AG09309 (cell line): Measurements from ENCODE around the gene VPS8.

Source experiments
- DNase-seq: peaks from one replicate; pipeline ENCODE4 v3.0.0-alpha.2; 2010; ENCODE audit warnings: low read depth
- H3K4me3 ChIP-seq: 2 replicates; pipeline ENCODE4 v1.5.1; 2011; ENCODE audit warnings: mild to moderate bottlenecking, low read depth, low read length, moderate library complexity; ENCODE audit not compliant: control insufficient read depth
- TF ChIP-seq, protein P1 (sequence below): IDR thresholded peaks from 2 replicates; pipeline ENCODE4 v1.5.1; 2011; ENCODE audit warnings: mild to moderate bottlenecking, low read depth, low read length, inconsistent platforms; ENCODE audit not compliant: insufficient read depth, control insufficient read depth; ENCODE audit errors: missing control alignments

VPS8 gene

DNA sequence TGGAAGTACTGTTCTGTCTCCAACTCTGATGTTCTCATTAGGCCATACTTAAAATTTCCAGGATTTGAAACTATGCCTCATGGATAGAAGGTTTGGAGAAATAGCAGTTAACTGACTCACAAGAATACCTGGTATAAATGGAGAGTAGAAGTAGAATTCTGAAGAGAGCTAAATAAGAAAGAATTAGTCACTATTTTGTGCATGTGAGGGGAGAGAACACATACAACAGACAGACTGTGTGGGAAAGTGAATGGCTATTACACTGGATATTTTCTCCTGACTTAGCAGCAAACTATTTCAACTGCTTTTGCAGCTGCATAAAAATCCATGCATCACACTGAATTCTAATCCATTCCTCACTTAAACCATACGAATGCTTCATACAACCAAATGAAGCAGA lies 269.6 kb downstream of the VPS8 start:
- H3K4me3 ChIP-seq: no peak overlapping the region
- TF ChIP-seq, protein P1, sequence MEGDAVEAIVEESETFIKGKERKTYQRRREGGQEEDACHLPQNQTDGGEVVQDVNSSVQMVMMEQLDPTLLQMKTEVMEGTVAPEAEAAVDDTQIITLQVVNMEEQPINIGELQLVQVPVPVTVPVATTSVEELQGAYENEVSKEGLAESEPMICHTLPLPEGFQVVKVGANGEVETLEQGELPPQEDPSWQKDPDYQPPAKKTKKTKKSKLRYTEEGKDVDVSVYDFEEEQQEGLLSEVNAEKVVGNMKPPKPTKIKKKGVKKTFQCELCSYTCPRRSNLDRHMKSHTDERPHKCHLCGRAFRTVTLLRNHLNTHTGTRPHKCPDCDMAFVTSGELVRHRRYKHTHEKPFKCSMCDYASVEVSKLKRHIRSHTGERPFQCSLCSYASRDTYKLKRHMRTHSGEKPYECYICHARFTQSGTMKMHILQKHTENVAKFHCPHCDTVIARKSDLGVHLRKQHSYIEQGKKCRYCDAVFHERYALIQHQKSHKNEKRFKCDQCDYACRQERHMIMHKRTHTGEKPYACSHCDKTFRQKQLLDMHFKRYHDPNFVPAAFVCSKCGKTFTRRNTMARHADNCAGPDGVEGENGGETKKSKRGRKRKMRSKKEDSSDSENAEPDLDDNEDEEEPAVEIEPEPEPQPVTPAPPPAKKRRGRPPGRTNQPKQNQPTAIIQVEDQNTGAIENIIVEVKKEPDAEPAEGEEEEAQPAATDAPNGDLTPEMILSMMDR: no peak
- no peak for DNase-seq

DNA sequence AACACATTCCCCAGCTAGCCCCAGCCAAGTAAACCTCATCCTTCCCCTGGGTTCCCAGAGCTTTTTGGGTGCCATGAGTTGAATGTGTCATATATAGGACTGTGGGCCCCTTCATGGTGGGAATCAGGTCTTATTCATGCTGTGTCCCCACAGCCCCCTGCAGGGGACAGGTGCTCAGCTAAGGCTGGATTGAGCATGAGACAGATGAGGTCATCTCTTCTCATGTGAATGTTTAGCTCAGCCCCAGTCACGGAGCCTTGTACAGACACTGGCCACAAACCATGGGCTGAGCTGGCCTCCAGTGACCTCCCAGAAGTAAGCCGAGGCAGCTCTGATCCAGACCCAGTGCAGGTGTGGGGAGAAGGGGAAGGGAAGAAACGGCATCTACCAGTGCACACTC lies 270.2 kb downstream of the VPS8 start:
- TF ChIP-seq, protein P1: no peak
- no peak for DNase-seq
- no peak overlapping the region for H3K4me3 ChIP-seq

DNA sequence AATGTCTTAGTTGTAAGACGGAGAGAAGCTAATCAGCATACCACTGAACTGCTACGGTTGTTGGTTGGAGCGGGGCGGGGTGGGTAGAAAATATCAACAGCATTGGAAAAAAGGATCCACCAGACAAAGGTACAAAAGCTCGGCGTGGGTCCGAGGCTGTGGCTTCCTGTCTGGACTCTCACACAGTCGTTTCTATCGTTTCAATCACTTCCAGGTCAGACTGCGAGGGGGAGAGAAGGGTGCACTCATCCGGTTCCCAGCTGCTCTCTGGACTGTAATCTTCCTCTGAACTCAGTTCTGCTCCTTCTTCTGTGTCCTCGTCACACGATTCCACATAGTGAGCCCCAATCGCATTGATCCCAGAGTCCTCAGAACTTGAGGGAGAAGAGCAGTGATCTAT lies 270.9 kb downstream of the VPS8 start:
- H3K4me3 ChIP-seq: no peak overlapping the region
- DNase-seq: no peak
- TF ChIP-seq, protein P1: no peak

DNA sequence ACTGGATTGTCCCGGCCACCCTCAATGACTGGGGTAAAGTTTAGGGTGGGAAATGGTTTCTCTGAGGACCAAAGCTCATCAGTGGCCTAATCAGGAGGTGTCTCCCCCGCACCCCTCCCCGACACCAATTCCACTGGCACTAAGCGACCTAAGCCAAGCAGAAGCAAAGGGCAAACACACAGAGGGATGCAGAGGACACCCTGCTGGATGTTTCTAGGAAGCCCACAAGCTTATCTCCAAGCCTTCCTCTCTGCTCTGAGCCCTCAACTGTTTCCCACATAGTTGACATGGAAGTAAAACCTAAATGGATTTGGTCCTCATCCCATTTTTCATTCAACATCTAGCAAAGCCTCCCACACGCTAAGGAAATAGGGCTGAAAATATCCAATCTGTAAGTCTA lies 272.4 kb downstream of the VPS8 start:
- TF ChIP-seq, protein P1: no peak
- no peak overlapping the region for H3K4me3 ChIP-seq
- DNase-seq: no peak

DNA sequence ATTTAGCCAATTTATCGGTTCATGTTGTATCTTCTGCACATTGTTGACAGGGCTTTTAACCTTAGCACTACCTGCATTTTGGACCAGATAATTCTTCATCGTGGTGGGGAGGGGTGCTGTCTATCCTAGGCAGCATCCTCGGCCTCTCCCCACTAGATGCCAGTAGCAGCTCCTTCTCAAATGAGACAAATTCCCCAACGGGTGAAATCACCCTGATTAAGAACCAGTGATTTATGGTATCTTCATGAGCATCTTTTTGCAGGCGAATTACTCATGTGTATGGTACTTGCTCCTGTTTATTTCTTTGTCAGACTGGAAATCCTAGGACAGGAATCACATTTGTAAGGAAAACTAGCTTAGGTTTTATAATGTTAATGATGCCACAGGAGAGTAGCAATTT lies 272.9 kb downstream of the VPS8 start:
- DNase-seq: peak; percentile 75
- H3K4me3 ChIP-seq: no peak overlapping the region
- TF ChIP-seq, protein P1: peak; percentile 76

DNA sequence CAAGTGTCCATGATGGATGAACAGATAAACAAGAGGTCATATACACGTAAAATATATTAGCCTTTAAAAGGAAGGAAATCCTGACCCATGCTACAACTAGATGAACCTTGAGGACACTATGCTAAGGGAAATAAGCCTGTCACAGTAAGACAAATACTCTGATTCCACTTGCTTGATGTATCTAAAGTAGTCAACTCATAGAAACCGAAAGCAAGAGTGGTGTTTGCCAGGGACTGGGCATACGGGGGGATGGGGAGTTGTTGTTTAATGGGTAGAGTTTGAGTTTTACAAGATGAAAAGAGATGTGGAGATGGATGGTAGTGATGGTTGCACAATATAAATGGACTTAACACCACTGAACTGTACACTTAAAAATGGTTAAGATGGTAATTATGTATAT lies 275.5 kb downstream of the VPS8 start:
- DNase-seq: no peak
- TF ChIP-seq, protein P1: no peak

DNA sequence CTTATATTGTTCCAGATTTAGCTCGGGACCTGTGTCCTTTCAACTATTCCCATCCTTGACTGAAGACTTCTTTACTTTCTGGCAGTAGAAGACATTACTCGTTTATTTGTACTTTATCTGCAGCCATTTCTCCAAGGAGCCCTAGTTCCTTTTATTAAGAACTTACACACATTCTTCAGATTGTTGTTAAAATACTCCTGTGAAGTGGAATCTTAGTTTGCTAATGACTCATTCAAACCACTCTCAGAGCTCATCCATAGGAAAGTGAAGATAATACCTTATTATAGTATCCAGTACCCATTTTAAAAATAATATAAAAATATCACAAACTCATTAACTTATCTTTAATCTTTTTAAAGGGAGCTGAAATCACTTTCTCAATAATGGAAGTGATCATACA lies 277.4 kb downstream of the VPS8 start:
- H3K4me3 ChIP-seq: no peak overlapping the region
- DNase-seq: no peak
- TF ChIP-seq, protein P1: no peak

More for the DNA sequence above, 275.5 kb downstream of the VPS8 start:
- H3K4me3 ChIP-seq: no peak overlapping the region
